Glomerular endothelial cell (primary cell): ENCODE data around the gene KRT31. TPM values are rescaled to one million over a fixed set of nuclear protein-coding genes. Genes with fewer than 3 reads are reported as not detected.
"Not testable (repeated sequence)": the region's sequence is repeated elsewhere in the genome, so short reads cannot be mapped to it uniquely, and the experiment has no call there.

Experiments
- DNase-seq: peaks from one replicate; pipeline ENCODE4 v3.0.0-alpha.2; 2011; ENCODE audit warnings: low read depth, low spot score; ENCODE audit errors: extremely low read depth
- total RNA-seq: library from RNA; depleted of rRNA; stranded (reverse); fragments of >200 nt; gene quantifications from 2 replicates; pipeline ENCODE4 v1.2.3, GENCODE V29; 2015

The KRT31 gene
- total RNA-seq, result not detected in 2 replicates

DNA sequence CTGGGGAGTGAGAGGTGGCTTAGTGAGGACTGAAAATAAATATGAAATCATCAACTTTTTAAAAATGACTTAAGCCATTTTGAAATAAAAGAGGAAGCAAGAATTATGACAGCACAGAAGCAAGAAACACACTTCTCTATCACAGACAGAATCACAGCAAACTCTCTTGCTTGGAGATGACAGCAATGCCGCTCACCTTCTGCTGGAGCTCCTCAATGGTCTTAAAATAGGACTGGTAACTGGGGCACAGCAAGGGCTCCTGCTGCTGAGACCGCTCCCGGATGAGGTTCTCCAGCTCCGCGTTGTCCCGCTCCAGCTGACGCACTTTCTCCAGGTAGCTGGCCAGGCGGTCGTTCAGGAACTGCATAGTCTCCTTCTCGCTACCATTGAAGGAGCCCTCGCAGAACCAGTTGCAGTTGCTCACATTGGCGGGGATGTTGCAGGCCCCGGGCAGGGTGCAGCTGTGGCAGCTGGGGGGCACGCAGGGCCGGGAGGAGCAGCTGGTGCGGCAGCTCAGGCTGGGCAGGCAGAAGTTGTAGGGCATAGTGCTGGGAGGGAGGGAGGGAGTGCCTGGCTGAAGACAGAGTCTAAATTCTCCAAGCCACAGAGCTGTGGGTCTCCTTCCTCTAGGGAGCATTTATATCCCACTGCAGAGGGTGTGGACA, at the start of gene KRT31:
Gene KRT31 (minus strand): TSS at position 613 of the 665 bp plus-strand sequence. CDS start 69 bp downstream, at position 544.
- no peak for DNase-seq

DNA sequence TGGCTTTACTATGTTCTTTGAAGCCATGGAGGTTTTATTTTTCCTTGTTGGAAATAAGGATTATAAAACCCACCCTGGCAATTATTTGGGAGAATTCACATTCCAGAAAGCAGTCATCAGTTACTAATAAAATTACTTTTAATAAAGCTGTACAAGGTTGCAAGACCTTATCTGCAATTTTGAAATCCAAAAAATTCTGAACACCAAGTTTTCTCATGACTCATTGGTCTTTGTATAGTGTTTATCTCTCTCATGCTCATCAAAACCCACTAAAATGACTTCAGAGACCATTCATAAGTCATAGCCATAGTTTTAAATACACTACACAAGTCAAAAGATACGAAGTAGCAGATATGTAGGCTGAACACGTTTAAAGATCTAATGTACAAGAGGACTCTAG, 49.4 kb upstream of the KRT31 start:
- DNase-seq, result no peak

DNA sequence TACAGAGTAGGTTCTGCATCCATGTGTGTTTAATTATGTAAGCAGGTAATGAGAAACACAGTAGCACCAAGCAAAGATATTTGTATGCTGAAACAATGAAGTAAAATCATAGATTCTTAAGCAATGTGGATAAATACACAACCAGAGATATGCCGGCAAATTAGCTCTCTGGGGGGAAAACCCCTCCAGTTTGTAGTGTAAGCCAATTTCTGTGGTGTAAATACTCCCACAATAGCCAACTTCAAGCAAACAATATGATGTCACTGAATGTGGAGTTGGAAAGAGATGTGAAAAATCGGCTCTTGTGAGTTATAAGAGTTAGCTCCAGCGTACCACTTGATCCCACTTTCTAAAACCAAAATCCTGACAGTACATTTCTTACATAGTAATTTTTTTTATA, 47.2 kb upstream of the KRT31 start:
- no peak for DNase-seq

DNA sequence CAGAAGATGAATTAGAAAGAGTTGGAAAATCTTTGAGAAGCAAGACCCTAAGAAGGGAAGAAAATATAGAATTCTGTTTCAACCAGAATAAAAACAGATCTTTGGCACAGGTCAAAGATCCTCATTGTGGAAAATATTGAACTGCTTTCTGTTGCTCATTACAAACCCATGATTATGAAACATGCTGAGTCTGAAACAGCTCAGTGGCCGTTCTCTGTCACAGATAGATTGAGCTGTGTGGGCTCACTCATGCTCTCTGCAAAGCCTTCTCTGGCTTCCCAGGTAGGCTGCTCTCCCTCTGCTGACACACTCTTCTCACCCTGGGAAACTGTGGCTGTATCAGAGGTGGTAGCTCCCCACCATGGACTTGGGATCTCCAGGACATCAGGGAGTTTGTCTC, 46.8 kb upstream of the KRT31 start:
- DNase-seq, result no peak

DNA sequence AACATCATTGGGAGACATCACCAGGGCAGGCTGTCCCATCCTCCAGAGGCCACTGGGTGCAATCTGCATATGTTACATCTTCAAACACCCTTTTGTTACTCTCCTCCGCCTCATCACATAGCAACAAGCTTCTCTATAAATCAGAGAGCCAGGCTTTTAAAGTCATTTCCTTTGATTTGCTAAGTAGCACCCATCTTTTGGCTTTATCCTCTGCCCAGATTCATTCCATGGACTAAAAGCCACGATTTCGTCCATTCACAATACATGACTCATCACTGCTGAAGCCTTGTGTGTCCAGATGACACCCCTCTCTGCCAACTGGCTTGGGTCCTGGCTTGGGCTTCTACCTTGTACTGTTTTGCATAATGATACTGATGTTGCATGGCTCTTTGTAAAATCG, 45.3 kb upstream of the KRT31 start:
- DNase-seq, result no peak

DNA sequence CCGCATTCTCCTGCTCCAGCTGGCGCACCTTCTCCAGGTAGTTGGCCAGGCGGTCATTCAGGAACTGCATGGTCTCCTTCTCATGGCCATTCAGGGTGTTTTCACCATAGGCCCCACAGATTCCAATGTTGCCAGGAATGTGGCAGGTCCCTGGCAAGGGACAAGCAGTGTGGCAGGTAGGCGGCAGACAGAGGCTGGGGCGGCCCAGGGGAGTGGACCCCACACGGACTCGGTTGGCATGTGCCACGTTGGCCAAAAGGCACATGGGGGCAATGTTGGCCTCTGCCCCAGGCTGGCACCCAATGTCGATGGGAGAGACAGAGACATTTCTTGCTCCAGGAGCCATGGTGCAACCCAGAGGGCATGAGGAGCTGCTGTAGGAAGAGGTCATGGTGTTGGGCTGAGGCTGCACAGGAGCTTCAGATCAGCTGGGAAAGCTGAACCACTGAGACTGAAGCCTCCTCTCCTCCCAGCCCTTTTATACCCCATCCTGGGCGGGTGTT, 43.2 kb upstream of the KRT31 start, which contains the start of gene KRT38:
Gene KRT38 (minus strand): TSS at position 453 of the 503 bp plus-strand sequence. CDS start 62 bp downstream, at position 391.
- DNase-seq, result no peak

DNA sequence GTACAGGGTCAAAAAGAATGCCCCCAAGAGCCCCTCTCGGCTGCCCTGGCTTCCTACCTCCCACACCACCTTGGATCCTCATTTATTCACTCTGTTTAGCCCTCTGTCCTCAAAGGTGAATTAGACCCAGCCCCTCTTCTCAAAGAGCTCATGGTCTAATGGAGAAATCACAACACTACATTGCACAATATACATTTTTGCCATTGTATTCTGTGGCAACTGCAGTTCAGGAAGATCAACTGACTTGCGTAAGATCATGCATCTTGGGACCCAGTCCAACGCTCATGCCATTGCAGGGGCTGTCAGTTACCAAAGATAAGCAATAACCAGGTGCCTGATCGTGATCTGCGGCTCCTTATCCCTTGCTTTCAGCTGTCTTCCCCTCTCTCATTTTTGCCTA, 42.0 kb upstream of the KRT31 start:
- DNase-seq, result no peak

DNA sequence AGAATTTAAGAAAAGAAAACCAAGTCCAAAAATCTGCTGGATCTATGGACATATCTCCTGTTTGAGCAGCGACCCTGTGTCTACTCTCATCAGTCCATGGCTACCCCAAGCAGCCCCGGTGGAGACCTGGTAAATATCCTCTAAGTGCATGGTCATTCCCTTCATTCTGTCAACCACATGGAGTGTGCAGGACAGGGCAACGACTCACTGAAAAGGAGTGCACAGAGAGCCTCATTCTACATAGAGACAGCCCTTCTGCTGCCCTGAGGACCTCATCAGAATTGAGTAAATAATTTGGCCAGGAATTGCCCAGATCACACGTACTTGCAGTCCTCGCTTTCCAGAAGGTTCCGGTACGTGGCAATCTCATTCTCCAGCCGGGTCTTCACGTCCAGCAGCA, 40.4 kb upstream of the KRT31 start:
- no peak for DNase-seq

DNA sequence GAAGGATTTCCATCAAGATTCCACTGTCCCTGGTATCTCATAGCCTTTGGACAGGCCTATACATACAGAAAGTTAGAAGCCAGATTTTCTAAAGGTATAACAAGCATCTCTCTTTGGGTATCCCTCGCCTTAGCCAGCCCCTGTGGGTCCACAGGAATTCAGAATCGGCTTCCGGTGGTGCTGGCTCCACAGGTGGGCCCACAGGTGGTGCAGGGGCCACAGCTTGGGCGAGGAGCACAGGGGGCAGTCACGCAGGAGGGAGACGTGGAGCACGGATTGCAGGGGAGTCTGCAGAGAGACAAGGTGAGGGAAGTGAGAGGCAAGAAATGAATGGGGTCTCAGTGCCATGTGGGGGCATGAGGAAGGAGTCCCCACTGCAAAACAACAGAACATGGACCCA, 39.8 kb upstream of the KRT31 start:
- DNase-seq, result no peak

DNA sequence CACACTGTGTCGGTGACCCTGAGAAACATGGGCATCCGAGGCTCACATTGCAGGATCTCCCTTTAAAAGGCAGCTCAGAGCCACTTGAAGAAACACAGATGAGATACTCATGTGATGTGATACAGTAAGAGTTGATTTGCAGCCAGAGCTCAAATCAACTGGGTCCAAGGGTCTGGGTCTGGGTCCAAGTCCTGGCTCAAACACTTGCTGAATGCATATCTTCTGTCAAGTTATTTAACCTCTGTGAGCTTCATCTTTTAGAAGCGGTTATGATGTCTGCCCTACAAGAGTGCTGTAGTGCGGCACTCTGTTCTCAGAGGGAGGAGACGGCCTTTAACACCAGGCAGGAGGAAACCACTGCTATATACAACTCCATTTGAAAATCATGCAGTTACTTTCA, 37.0 kb upstream of the KRT31 start:
- no peak for DNase-seq

DNA sequence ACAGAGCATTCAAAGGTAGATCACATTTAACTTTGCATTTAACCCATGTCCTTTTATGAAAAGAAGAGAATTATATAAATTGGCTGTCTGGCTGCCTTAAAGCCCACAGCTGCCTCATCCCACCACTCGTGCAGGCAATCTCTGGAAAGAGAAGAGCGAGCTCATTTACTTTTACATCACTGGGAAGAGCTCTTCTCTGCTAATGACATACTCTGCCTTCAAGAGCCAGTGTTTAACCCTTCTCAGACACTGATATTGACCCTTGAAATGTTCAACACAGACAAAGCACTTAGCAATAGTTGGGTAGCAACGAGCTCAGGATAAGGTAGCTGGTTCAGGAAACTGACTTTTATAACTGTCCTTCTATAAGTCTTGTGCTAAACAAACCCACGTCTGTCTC, 36.6 kb upstream of the KRT31 start:
- DNase-seq, result no peak

DNA sequence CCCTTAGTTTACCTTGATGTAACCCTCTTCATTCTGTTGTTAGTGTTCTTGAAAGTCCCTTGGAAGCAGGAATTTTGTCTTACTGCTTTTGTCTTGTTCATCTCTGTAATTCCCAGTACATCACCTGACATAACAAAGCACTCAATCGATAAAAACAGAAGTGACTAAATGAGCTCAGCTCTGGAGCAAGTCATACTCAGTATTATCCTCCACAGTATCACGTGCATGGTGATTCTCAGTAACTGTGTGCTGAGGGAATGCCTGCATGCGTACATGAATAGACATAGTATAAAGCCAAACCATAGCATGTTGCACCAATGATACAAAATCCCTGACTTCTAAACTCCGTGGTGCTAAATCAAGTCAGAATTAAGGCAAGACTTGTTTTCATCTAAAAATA, 36.2 kb upstream of the KRT31 start:
- DNase-seq, result no peak

DNA sequence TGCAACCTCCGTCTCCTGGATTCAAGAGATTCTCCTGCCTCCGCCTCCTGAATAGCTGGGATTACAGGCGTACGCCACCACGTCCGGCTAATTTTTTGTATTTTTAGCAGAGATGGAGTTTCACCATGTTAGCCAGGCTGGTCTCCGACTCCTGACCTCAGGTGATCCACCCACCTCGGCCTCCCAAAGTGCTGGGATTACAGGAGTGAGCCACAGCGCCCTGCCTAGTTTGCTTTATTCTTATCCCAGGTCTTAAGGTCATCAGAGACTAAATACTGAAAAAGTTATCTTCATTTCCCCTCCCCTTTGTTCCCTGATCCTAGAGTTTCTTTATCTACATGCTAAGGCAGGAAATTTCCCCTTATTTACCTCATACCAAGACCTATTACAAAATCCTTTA, 33.0 kb upstream of the KRT31 start:
- DNase-seq, result not testable (repeated sequence)

DNA sequence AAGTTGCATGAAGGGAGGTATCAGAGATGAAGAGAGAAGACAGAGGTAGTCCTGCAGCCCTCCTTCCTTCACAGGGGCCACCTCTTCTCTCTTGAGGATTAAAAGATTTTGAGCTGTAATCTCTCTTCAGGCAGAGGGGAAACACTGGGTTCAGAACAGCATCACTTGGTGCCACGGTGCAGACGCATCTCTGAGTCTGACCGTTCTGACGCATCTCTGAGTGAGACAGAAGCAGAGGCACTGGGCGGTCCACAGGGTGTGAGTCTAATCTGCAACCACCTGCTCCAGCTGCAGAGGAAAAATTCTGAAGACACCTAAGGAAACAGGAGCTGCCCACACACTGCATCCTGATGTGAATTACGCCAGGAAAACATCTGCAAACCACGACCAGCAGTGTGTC, 32.3 kb upstream of the KRT31 start:
- DNase-seq, result no peak

DNA sequence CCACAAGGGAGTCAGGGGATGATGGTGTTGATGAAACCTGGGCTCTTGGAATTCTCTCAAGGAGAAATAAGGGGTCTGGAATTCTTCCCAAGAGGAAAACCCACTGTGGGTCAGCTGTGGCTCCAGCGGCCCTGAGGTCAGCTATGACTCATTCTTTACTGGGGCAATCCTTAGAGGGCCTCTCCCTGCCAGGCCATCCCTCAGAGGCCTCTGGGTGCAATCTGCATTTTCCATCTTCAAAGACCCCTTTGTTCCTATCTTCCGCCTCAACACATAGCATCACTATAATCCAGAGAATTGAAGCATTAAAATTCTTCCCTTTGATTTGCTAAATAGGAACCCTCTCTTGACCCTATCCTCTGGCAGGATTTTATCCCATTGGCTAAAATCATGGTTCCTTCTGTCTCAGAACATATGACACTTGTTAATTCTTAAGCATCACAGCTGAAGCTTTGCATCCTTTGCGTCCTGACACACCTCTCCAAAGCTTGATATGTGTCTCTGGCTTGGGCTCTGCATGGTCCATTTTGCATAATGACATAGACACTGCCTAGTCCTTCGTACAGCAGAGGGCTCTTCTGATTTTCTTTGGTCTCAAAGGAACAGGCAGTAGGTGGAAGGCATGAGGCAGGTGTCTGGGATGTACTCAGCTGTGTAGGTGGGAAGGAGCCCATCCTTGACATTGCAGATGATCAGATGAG, 31.3 kb upstream of the KRT31 start:
- no peak for DNase-seq

DNA sequence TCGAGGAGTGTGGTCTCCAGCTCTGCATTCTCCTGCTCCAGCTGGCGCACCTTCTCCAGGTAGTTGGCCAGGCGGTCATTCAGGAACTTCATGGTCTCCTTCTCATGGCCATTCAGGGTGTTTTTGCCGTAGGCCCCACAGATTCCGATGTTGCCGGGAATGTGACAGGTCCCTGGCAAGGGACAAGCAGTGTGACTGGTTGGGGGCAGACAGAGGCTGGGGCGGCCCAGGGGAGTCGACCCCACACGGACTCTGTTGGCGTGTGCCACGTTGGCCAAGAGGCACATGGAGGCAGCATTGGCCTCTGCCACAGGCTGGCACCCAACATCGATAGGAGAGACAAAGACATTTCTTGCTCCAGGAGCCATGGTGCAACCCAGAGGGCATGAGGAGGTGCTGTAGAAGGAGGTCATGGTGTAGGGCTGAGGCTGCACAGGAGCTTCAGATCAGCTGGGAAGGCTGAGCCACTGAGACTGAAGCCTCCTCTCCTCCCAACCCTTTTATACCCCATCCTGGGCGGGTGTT, 26.8 kb upstream of the KRT31 start, which contains the start of gene KRT37:
Gene KRT37 (minus strand): TSS at position 475 of the 525 bp plus-strand sequence. CDS start 62 bp downstream, at position 413.
- no peak for DNase-seq

DNA sequence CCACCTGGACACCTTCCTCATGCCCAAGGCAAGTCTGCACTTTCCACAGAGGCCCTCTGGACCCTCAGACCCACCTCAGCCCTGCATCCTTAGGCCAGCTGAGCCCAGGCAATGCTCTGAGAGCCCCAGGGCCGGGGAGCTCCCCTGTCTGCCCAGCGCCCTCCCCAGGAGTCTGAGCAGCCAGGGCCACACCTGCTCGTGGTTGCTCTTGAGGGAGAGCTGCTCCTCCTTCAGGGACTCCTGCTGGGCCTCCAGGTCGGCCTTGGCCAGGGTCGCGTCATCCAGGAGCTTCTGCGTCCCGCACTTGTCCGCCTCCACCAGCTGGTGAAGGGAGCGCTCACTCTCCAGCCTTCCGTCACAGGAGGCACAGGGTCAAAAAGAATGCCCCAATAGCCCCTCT, 25.2 kb upstream of the KRT31 start:
- not testable (repeated sequence) for DNase-seq

DNA sequence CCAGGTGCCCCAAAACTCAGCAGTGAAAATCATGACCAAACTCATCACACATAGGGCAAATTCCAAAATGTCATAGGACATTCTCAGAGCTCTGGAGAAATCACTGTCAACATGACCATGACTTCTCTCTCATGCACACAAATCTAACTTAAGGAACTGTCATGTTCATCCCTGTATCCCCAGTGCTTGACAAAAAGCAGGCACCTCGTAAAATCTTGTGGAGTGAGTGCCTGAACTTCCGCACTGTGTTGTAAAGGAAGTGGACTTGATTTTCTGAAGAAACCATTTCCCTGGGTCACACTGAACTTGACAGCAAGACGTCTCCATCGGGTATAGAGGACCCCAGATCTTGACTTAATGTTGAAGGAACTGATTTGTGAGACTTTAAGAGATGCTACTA, 24.2 kb upstream of the KRT31 start:
- DNase-seq, result no peak

DNA sequence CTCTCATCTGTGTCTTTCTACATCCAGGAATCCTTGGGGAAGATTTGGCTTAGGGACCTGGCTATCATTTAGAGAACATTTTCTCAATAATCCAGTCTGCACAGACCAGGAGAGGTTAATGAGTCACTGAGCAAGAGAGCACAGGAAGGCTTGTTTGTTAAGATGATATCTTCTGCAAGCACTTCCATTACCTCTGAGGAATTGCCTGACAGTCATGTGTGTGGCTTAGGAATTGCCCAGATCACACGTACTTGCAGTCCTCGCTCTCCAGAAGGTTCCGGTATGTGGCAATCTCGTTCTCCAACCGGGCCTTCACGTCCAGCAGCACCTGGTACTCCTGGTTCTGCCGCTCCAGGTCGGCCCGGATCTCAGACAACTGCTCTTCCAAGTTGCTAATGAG, 23.7 kb upstream of the KRT31 start:
- no peak for DNase-seq

DNA sequence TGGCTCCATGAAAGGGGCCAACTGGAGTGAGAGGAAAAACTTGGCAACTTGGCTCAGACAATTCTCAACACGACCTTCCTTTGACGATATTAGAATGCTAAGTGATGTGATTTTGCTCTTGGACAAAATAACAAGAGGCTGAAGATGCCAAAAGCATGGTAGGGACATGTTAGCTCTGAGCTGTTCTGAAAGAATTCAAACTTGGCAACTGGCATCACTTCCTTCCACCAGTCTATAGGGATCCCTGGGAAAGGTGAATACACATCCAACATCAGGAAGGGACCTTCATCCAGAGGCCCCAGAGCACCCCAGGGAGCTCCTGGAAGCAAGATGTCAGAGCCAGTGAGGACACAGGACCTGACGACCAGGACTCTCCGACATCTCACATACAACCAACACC, 22.7 kb upstream of the KRT31 start:
- no peak for DNase-seq

DNA sequence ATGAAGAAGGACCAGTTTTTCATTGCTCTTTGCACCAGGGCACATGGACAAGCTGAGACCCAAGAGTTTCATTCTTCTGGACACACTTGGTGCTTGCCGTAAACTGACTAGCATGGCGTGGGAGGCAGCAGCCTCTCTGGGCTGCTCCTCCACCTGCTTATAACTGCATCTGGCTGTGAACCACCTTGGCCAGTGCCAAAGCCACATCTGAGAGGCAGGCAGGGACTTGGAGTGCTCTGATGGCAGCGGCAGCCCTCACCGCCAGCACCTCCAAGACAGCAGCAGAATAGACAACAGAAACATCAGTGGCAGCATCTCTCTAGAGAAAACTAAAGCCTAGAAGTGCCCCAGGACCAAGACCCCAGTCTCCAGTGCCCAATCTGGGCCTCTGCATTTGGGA, 22.3 kb upstream of the KRT31 start:
- DNase-seq, result no peak
